GM12872 (cell line): Measurements from ENCODE around the gene KCNH1.

Experiments
- TF ChIP-seq, protein P1 (sequence below): IDR thresholded peaks from 3 replicates; pipeline ENCODE4 v1.5.1; 2011; ENCODE audit warnings: low read depth, mild to moderate bottlenecking, low read length, moderate library complexity; ENCODE audit not compliant: insufficient read depth

KCNH1 gene, protein sequence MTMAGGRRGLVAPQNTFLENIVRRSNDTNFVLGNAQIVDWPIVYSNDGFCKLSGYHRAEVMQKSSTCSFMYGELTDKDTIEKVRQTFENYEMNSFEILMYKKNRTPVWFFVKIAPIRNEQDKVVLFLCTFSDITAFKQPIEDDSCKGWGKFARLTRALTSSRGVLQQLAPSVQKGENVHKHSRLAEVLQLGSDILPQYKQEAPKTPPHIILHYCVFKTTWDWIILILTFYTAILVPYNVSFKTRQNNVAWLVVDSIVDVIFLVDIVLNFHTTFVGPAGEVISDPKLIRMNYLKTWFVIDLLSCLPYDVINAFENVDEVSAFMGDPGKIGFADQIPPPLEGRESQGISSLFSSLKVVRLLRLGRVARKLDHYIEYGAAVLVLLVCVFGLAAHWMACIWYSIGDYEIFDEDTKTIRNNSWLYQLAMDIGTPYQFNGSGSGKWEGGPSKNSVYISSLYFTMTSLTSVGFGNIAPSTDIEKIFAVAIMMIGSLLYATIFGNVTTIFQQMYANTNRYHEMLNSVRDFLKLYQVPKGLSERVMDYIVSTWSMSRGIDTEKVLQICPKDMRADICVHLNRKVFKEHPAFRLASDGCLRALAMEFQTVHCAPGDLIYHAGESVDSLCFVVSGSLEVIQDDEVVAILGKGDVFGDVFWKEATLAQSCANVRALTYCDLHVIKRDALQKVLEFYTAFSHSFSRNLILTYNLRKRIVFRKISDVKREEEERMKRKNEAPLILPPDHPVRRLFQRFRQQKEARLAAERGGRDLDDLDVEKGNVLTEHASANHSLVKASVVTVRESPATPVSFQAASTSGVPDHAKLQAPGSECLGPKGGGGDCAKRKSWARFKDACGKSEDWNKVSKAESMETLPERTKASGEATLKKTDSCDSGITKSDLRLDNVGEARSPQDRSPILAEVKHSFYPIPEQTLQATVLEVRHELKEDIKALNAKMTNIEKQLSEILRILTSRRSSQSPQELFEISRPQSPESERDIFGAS

DNA sequence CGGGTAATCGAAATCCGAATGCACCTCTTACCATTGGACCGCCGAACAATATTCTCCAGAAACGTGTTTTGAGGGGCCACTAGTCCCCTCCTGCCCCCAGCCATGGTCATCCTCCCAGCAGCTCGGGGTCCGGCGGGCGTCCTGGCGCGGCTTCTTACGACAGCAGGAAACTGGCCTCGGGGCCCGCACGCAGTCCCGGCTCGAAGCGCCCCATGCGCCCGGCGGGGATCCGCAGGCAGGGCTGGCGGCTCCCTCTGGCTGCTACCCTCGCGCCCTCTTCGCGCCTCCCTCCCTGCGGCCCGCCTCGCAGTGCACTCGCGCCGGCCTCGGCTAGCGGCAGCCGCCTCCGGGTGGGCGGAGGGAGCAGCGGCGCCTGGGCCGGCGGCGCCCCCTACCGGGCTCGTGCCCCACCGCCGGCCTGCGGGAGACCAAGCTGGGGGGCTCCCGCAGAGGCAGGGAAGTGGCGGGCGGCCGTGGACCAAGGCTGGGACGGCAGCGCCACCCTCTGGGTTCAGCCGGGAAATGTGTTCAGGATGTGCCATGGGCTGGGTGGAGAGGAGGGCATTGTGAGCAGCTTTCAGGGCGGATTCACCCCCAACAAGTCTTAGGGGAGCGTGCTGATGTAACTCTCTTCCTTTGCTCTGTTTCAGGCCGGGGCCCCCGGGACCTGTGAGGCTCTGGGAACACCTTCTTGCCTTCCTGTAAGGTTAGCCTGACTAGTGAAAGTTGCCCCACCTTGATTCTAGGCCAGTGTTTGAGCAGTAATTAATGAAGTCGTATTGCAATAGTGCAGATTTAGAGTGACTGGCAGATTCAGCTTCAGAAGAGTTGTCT is at the start of gene KCNH1:
Gene KCNH1, minus strand, starts transcription at position 313 of the 834 bp plus-strand sequence. Its CDS starts 203 bp downstream, at position 110.
- TF ChIP-seq, protein P1, sequence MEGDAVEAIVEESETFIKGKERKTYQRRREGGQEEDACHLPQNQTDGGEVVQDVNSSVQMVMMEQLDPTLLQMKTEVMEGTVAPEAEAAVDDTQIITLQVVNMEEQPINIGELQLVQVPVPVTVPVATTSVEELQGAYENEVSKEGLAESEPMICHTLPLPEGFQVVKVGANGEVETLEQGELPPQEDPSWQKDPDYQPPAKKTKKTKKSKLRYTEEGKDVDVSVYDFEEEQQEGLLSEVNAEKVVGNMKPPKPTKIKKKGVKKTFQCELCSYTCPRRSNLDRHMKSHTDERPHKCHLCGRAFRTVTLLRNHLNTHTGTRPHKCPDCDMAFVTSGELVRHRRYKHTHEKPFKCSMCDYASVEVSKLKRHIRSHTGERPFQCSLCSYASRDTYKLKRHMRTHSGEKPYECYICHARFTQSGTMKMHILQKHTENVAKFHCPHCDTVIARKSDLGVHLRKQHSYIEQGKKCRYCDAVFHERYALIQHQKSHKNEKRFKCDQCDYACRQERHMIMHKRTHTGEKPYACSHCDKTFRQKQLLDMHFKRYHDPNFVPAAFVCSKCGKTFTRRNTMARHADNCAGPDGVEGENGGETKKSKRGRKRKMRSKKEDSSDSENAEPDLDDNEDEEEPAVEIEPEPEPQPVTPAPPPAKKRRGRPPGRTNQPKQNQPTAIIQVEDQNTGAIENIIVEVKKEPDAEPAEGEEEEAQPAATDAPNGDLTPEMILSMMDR, result peak; percentile 72

DNA sequence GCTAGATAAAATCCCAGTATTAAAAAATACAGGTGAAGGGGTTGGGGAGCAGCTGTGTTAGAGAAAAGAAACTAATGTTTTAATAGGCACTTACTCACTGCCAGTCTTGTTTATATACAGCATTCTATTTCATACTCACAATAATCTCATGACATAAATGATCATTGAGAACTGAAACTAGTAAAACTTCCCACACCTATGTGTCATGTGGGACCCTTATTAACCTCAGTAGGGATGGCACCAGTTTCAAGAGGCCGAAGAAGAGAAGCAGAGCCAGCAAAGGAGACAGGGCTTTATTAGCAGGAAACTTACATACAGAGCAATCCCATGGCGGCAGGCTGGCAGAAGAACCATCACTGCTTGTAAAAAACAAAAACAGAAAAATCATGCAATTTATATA is 48.8 kb upstream of the KCNH1 start:
- TF ChIP-seq, protein P1, result no peak

DNA sequence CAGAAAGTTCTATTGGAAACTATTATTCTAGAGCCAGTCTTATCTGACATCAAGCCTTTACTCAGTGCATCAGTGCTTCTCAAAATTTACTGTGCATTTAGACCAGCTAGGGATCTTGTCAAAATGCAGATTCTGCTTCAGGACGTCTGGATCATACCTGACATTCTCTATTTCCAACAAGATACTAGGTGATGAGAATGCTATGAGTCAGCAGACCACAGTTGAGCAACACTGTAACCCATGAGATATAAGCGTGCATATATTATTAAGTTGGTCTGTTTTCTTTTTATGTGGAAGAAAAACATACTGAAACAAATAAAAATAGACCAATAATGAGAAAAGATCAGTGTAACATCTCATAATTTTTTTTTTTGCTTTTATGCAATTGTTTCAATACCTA is 40.4 kb upstream of the KCNH1 start:
- TF ChIP-seq, protein P1, result no peak

DNA sequence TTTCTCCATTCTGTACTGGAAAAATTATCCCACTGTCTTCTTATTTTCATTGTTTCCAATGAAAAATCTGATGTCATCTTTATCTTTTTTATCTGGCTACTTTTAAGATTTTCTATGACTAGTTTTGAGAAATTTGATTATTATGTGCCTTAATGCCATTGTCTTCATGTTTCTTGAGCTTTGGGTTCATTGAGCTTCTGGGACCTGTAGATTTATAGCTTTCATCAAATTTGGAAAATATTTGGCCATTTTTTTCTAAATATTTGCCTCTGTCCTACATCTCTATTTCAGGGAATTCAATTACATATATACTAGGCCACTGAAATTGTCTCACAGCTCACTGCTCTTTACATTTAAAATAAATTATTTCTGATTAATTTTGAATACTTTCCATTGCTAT is 38.7 kb upstream of the KCNH1 start:
- TF ChIP-seq, protein P1, result no peak

DNA sequence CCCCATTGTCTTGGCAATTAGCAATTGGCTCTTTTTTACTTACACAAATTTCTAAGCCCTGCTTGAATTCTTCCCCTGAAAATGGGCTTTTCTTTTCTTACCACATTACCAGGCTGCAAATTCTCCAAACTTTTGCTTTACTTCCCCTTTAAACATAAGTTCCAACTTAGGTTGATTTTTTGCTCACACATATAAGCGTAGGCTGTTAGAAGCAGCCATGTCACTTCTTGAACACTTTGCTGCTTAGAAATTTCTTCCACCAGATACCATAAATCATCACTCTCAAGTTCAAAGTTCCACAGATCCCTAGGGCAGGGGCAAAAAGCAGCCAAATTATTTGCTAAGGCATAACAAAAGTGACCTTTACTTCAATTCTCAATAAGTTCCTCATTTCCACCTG is 35.4 kb upstream of the KCNH1 start:
- TF ChIP-seq, protein P1, result no peak

DNA sequence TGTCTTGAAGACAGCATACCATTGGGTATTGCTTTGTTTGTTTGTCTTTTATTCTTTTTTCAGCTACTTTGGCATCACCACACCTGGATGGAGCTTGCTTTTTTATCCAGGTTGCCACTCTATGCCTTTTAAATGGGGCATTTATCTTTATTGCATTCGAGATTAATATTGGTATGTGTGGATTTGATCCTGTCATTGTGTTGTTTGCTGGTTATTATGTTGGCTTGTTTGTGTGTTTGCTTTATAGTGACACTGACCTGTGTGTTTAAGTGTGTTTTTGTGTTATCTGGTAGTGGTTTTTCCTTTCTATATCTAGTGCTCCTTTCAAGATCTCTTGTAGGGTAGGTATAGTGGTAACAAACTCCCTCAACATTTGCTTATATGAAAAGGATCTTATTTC is 24.9 kb upstream of the KCNH1 start:
- TF ChIP-seq, protein P1, result no peak

DNA sequence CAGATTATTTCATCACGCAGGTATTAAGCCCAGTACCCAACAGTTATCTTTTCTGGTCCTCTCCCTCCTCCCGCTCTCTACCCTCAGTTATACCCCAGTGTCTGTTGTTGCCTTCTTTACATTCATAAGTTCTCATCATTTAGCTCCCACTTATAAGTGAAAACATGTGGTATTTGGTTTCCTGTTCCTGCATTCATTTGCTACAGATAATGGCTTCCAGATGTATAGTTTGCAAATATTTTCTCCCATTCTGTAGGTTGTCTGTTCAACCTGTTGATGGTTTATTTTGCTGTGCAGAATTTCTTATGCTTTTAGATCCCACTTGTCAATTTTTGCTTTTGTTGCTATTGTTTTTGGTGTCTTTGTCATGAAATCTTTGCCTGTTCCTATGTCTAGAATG is 21.1 kb upstream of the KCNH1 start:
- TF ChIP-seq, protein P1, result no peak
